GM18519 (cell line): ENCODE measurements around the gene CHRNA10.
"Not testable (repeated sequence)": the region's sequence is repeated elsewhere in the genome, so short reads cannot be mapped to it uniquely, and the experiment has no call there.

Source experiments
- ATAC-seq: cut with Tn5 transposase; IDR thresholded peaks from one replicate; pipeline ENCODE4 v1.9.1; 2021; ENCODE audit warnings: mild to moderate bottlenecking, moderate library complexity; ENCODE audit not compliant: unreplicated experiment, low FRiP score

Gene CHRNA10

DNA sequence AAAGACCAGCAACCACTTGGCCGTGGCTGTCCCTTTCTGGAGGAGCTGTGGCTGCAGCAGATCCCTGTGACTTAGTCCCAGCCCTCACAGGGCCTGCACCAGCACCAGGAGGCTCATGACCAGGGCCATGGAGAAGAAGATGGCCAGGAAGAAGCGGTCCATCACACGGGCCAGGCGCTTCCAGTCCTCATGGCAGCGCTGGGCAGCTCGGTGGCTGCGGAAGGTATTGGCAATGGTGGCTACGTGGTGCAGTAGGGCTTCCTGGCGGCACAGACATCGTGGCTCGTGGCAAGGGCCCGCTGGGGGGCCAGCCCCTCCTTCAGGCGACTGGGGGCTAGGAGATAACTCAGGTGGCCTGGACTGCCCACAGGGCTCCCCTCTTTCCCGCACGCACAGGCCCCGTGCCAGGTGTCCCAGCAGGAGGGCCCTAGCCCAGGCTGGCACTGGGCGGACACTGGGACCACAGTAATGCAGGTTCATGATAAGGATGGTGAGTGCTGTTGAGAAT lies 5.1 kb downstream of the CHRNA10 start:
- no peak for ATAC-seq

DNA sequence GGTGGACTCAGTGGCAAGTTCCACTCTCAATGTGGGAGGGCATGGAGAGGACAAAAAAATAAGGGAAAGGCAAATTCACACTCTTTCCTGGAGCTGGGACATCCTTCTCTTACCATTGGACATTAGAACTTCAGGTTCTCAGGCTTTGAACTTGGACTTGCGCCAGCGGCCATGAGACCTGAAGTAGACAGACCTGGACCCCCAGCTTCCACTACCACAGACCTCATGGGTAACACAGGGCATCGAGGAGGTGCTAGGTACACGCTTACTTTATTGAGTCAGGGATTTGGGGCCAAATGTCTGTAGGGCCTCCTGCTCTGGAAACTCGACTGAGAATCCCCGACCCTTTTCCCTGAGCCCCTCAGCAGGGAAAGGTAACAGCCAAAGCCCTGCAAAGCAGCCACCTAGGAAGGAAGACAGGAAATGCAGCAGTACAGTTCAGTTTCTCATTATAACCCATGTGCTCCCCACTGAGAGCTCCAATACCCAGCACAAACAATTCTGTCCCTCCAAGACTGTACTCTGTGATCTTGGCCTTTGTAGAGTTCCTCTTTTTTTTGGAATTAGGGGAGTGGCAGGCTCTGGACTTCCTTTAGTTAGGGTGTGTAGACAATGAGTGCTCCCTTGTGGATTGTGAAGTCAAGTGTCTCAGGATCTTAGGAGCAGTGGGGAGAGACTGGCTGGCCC lies 5.7 kb downstream of the CHRNA10 start:
- no peak for ATAC-seq

DNA sequence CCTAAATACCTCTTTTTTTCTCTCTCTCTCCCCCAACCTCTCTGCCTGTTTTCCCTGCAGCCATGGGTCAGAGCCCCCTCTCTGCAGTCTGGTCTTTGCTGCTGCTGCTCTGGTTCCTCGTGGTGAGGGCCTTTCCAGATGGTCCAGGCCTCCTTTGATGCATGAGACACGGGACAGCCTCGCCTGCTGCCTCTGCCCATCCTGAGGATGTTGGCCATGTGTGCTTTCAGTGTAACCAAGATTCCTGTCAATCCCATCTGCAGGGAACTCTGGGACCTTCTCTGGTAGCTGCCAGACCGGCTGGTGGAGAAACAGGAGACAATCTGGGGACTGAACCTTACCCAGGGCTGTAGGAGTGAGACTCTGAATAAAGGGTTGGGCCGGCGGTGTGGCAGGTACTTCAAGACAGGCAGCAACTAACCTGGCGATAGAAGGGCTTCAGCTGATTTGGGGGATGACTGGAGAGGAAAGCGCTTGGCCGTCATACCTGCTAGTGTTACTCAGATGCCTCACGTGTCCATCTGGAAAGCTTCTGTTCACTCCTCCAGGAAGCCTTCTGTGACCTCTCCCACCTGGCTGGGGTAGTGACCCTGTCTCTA lies 7.1 kb downstream of the CHRNA10 start:
- no peak for ATAC-seq

DNA sequence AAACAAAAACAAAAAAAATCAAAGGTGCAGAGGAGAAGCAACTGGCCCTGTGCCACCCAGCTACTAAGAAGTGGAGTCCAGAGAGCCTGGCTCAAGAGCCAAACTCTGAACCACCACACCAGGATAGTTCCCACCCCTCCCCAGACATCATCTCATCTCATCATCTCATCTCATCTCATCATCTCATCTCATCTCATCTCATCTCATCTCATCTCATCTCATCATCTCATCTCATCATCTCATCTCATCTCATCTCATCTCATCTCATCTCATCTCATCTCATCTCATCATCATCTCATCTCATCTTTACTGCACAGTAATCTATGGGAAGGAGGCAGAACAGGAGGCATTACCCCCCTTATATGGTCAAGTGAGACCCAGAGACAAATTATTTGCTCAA lies 8.3 kb downstream of the CHRNA10 start:
- no peak for ATAC-seq

DNA sequence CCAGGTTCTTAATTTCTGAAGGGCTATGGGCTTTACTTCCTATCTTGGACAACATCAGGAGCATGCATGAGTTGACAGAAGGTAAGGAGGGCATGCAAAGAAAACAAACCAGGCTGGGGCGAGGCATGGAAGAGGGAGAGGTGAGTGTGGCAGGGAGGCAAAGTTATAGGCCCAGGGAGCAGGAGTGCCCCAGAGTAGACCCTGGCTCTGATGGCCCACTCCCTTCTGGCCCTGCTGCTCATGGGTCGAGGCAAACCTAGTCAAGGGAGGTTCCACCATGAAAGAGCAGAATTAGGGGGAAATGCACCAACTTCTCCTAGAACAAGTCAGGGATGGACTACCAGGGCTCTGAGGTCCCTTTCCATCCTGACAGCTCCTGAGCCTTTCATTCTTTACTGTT lies 10.2 kb downstream of the CHRNA10 start:
- no peak for ATAC-seq

DNA sequence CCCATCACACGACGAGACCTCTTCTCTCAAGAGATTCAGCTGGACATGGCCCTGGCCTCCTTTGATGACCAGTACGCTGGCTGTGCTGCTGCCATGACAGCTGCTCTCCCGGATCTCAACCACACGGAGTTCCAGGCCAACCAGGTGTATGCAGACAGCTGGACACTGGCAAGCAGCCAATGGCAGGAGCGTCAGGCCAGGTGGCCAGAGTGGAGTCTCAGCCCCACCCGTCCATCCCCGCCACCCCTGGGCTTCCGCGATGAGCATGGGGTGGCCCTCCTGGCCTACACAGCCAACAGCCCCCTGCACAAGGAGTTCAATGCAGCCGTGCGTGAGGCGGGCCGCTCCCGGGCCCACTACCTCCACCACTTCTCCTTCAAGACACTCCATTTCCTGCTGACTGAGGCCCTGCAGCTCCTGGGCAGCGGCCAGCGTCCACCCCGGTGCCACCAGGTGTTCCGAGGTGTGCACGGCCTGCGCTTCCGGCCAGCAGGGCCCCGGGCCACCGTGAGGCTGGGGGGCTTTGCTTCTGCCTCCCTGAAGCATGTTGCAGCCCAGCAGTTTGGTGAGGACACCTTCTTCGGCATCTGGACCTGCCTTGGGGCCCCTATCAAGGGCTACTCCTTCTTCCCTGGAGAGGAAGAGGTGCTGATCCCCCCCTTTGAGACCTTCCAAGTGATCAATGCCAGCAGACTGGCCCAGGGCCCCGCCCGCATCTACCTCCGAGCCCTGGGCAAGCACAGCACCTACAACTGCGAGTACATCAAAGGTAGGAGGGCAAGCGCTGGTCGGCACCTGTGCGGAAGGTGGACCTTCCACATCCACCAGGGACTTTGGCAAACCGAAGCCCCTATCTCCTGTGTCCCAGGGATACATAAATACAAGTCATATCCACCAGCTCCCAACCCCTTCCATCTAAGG lies 11.3 kb downstream of the CHRNA10 start:
- ATAC-seq: no peak

DNA sequence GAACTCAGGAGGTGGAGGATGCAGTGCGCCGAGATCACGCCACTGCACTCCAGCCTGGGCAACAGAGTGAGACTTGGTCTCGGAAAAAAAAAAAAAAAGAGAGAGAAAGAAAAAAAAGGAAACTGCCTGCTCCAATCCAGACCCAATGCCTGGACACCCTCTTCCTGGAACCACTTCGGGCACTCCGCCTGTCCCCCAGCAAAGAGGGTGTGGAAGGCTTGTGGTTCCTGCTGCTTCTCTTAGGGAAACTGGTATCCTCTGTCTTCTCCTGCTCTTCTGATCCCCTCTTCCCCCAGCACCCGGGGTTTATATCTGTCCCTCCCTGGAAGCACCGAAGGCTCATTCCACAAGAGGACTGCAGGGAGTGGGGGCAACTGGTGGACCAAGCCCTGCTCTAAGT lies 12.9 kb downstream of the CHRNA10 start:
- ATAC-seq: no peak

DNA sequence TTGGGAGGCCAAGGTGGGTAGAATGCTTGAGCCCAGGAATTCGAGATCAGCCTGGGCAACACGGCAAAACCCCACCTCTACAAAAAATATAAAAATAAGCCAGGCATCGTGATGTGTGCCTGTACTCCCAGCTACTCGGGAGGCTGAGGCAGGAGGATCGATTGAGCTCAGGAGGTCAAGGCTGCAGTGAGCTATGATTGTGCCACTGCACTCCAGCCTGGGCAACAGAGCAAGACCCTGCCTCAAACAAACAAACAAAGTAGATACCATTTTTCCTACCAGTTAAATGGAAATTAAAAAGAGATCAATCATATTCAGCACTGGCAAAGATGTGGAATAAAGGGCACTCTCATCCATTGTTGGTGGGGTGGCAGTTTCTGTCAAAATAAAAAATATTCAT lies 13.9 kb downstream of the CHRNA10 start:
- not testable (repeated sequence) for ATAC-seq

DNA sequence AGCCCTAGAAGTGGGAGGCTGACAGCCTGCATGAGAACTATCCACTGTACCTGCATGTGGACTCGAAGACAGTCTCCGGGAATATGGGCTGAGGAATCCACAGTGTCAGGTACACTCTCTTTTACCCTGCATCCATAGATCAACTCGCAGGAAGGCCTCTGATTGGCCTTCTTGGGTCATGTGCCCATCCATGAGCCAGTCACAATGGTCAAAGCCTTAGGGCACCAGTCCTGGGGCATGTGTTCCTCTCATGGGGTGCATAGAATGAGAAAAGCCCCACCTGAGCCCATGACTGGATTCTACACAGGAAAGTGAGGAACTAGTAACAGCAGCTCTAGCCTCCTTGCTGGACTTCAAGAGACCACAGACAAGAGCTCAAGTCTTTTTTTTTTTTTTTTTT lies 15.6 kb downstream of the CHRNA10 start:
- ATAC-seq: no peak

DNA sequence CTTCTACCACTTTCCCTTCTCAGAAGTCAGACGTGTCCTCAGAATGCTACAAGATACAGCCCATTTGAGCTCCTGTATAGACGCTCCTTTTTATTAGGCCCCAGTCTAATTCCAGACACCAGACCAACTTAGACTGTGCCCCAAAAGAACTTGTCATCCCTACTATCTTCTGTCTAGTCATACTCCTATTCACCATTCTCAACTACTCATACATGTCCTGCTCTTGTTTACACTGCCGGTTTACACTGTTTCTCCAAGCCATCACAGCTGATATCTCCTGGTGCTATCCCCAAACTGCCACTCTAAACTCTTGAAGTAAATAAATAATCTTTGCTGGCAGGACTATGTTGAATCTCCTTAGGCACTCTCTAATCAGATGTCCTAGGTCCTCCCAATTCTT lies 18.7 kb downstream of the CHRNA10 start:
- not testable (repeated sequence) for ATAC-seq

DNA sequence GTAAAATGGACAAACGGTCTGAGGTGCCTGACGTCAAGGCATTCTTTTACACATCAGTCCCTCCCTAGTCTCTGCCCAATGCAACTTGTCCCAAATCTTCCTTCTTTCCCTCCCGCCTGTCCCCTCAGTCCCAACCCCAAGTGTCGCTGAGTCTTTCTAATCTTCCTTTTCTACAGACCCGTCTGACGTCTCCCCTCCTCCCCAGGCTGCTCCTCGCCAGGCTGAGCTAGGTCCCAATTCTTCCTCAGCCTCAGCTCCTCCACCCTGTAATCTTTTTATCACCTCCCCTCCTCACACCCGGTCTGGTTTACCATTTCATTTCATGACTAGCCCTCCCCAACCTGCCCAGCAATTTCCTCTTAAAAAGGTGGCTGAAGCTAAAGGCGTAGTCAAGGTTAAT lies 21.8 kb downstream of the CHRNA10 start:
- ATAC-seq: not testable (repeated sequence)

DNA sequence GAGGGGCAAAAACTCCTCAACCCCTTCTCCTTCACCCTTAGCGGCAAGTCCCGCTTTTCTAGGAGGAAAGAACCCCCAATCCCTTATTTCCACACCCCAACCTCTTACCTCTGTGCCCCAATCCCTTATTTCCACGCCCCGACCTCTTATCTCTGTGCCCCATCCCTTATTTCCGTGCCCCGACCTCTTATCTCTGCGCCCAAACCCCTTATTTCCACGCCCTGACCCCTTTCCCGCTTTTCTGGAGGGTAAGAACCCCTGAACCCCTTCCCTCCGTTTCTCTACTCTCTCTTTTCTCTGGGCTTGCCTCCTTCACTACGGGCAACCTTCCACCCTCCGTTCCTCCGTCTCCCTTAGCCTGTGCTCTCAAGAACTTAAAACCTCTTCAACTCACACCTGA lies 22.3 kb downstream of the CHRNA10 start:
- ATAC-seq: not testable (repeated sequence)

DNA sequence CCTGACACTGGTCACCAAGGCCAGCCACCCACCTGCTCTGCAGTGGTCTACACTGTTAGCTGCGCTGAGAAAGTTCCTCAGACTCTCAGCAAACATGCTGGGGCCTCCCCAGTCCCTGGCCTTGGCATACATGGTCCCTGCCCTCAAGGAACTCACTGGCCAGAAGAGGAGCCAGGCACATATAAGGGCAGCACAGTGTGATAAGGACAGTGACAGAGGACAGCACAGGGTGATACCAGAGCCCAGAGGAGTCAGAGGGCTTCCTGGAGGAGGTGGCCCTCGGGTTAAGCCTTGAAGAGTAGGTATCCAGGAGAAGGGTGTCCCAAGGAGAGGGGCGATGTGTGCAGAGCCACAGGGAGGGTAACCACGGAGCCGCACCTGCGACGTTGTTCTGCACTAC lies 25.6 kb downstream of the CHRNA10 start:
- no peak for ATAC-seq

DNA sequence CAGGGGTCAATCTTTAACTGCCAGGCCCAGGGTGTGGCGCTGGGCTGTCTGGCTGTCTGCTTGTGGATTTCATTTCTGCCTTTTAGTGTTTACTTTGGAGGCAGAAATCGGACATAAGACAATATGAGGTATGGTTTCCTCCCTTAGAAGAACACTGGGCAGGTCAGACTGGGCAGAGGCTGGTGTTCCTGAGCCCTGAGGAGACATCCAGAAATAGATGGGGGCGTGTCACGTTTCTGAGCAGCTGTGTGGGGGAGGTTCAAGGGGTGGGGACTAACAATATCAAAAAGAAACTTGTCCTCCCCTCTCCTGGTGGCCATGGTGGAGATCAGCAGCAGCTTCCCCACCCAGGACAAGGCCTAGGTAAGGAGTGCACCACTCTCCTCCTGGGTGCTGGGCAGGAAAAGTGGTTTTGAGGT lies 26.4 kb downstream of the CHRNA10 start, which contains the start of gene ART1:
Gene ART1, plus strand, starts transcription at position 312 of the 419 bp plus-strand sequence. CDS start 14,086 bp downstream, outside the sequence.
- ATAC-seq: no peak

DNA sequence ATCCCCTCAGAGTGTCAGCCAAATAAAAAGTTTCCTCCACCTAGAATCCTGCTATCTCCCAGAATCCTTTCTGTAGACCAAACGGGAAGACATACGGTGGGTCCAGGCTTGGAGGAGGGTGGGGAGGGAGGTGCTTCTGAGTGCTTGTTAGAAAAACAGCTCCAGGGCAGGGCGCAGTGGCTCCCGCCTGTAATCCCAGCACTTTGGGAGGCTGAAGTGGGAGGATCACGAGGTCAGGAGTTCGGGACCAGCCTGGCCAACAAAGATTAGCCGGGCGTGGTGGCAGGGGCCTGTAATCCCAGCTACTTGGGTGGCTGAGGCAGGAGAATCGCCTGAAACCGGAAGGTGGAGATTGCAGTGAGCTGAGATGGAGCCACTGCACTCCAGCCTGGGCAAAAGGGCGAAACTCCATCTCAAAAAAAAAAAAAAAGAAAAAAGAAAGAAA lies 28.1 kb downstream of the CHRNA10 start:
- ATAC-seq: not testable (repeated sequence)

DNA sequence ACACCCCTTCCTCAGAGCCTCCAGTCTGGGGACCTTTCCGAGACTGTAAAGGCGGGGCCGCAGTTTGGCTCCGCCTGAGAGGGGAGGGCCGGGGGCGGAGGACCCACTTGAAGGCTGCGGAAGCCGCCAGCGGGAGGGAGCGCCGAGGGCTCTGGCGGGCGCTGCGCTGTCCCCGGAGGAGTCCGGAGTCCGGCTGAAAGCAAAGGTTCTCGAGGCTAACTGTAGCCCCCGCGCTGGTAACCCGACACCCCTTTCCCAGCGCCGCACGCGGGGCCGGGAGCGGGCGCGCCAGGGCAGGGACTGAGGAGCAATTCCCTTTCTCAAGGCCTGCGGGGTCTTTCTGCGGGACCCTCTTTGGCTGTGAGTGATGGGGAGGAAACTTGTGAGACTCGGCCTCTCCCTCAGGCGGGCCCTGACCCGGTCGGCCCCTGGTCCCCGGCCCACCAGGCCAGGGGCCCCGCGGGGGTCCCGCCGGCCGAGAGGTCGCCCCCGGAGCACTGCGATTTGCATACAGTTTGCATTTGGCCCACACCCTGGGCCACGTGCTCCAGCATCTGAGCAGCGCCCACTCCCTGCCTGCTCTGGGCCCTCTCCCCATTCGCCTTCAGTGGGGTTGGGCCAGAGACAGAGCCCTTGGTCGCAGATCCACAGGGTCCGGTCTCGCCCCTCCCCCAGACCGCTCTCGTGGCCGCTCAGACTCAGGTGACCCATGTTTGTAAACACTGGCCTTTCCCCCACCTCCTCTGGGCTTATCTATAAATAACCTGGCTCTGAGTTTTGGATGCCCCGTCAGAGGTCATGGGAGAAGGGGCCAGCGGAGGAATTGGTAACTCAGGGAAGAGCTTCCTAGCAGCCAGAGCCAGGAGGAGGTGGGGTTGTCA lies 28.9 kb downstream of the CHRNA10 start:
- ATAC-seq: no peak

DNA sequence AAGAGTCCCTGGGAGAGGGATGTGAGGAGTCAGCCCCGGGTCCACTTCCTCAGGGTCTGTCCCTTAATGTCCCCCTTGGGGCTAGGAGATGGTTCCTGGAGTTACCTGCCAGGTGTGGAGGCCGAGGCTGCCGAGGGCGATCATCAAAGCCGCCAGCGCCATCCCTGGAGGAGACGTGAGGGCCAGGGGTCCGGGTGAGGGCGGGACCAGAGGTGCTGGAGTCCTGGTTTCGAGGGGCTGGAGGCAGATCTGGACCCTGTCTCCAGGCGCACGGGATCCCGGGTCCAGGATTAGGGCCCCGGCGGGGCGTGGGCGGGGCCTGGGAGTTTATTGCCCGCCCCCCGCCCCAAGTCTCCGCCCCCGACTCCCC lies 29.5 kb downstream of the CHRNA10 start, which contains the start of gene ART5:
Gene ART5, minus strand, starts transcription at position 292 of the 370 bp plus-strand sequence. Its CDS starts 130 bp downstream, at position 162.
- ATAC-seq: no peak

DNA sequence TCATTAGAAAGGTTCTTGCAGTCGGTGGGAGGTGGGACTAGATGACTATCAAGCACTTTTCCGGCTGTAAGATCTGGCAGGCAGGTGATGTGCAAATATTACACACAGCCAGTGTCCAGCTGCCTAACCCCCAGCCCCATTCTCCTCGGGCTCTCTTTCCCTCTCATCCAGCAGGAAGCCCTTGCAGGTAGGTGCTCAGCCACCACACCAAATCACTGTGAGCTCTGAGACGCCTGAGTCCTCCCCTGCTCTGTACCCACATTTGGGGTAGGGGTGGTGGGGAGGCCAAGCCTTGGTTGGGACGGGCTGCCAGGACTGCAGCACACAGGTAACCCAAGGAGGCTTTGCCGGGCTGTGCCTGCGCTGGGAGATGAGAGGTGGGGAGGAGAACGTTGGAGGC lies 30.0 kb downstream of the CHRNA10 start:
- ATAC-seq: no peak

DNA sequence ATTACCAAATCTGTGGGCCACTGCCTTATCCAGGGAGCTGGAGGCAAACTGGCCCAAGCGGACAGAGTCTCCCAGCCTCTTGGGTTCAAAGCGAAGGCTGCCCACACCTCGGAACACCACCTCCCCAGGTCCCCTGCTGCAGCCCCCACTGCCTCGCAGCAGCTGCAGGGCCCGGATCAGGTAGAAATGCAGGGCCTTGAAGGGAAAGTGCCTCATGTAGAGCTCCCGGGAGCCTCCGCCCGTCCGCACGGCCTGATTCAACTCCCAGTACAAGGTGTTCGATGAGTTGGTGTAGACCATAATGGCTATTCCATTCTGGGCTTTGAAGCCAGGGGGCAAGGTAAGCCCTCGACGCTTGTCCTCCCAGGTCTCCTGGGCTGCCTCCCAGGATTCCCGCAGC lies 31.3 kb downstream of the CHRNA10 start:
- ATAC-seq: no peak

DNA sequence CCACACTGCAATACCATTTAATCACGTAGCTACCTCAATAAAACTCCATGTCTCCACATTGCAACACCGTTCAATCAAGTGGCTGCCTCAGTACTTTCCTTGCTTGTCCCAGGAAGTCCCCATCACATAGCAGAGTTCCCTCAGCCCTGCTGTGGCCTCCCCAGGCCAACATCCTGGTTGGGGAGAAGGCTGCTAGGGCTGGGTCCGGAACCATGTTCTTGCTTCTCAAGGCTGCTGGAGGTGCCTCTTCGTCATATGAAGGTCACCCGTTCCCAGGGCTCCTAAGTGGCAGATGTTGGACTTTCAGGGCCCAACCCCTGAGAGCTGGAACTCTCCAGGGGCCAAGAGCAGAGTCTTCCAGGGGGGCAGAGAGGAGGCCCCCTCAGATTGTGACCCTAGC lies 32.7 kb downstream of the CHRNA10 start:
- ATAC-seq: no peak
